SU-DHL-6 (cell line): Measurements from ENCODE around the gene USP10.
A peak's percentile ranks its signal among the peaks of the same experiment; 100 is the strongest.
"Not testable (repeated sequence)": the region's sequence is repeated elsewhere in the genome, so short reads cannot be mapped to it uniquely, and the experiment has no call there.

ENCODE experiments used
- H2AFZ ChIP-seq: fragments of 200-600 bp; sonication (generic); 2 replicates; pipeline ENCODE4 v1.6.1; 2014; ENCODE audit warnings: low read depth, mild to moderate bottlenecking, moderate library complexity, mixed read lengths, antibody characterized with exemption, low read length; ENCODE audit not compliant: severe bottlenecking
- H3F3A ChIP-seq: fragments of 200-600 bp; shearing (Covaris generic); 2 replicates; pipeline ENCODE4 v1.6.0; 2016; ENCODE audit warnings: antibody characterized with exemption, mild to moderate bottlenecking; ENCODE audit not compliant: insufficient read depth
- H3K27ac ChIP-seq: fragments of 200-600 bp; sonication (generic); 2 replicates; pipeline ENCODE4 v1.5.1; 2016; ENCODE audit warnings: low read depth, mild to moderate bottlenecking, low read length, moderate library complexity, mixed read lengths
- H3K27me3 ChIP-seq: fragments of 200-600 bp; sonication (generic), shearing (Covaris generic); 2 replicates; pipeline ENCODE4 v1.6.0; 2014; ENCODE audit warnings: mild to moderate bottlenecking, low read length
- H3K36me3 ChIP-seq: fragments of 200-600 bp; sonication (generic); 2 replicates; pipeline ENCODE4 v1.6.1; 2014; ENCODE audit warnings: mild to moderate bottlenecking, low read length, mixed read lengths
- H3K4me2 ChIP-seq: fragments of 300-600, 200-600 bp; shearing (Covaris generic), sonication (generic); 2 replicates; pipeline ENCODE4 v1.6.0; 2014; ENCODE audit warnings: low read length, low read depth, mild to moderate bottlenecking; ENCODE audit not compliant: poor library complexity, severe bottlenecking
- H3K4me3 ChIP-seq: fragments of 200-600 bp; sonication (generic); 2 replicates; pipeline ENCODE4 v1.5.1; 2014; ENCODE audit warnings: antibody characterized with exemption, low read length, mild to moderate bottlenecking, mixed read lengths; ENCODE audit not compliant: insufficient read depth, poor library complexity, severe bottlenecking
- H3K79me2 ChIP-seq: fragments of 200-600 bp; sonication (generic); 2 replicates; pipeline ENCODE4 v1.6.1; 2014; ENCODE audit warnings: mild to moderate bottlenecking, low read length, moderate library complexity; ENCODE audit not compliant: insufficient read depth
- H3K9ac ChIP-seq: fragments of 200-600 bp; sonication (generic); 2 replicates; pipeline ENCODE4 v1.7.0; 2014; ENCODE audit warnings: mild to moderate bottlenecking, low read length
- H3K9me2 ChIP-seq: fragments of 200-600 bp; sonication (generic); replicated peaks from 2 replicates; pipeline ENCODE4 v1.6.1; 2014; ENCODE audit warnings: low read length; ENCODE audit not compliant: insufficient read depth
- H3K9me3 ChIP-seq: fragments of 200-600 bp; sonication (generic); 2 replicates; pipeline ENCODE4 v1.6.1; 2014; ENCODE audit warnings: low read length, mixed read lengths; ENCODE audit not compliant: insufficient read depth
- H4K20me1 ChIP-seq: fragments of 200-600 bp; sonication (generic); 2 replicates; pipeline ENCODE4 v1.6.1; 2014; ENCODE audit warnings: low read depth, mild to moderate bottlenecking, antibody characterized with exemption, low read length, moderate library complexity, mixed read lengths
- EZH2phosphoT487 ChIP-seq: fragments of 200-600 bp; sonication (generic), shearing (Covaris generic); conservative IDR thresholded peaks from 2 replicates; pipeline ENCODE4 v1.6.1; 2018; ENCODE audit warnings: mild to moderate bottlenecking, antibody characterized with exemption, low read length, moderate library complexity, mixed read lengths
- TF ChIP-seq, protein P1 (sequence below): fragments of 200-600 bp; sonication (generic); IDR thresholded peaks from one replicate; pipeline ENCODE4 v1.5.1; 2017; ENCODE audit warnings: antibody characterized with exemption, mild to moderate bottlenecking, low read length, moderate library complexity; ENCODE audit not compliant: insufficient read depth, poor library complexity, severe bottlenecking

USP10 gene

DNA sequence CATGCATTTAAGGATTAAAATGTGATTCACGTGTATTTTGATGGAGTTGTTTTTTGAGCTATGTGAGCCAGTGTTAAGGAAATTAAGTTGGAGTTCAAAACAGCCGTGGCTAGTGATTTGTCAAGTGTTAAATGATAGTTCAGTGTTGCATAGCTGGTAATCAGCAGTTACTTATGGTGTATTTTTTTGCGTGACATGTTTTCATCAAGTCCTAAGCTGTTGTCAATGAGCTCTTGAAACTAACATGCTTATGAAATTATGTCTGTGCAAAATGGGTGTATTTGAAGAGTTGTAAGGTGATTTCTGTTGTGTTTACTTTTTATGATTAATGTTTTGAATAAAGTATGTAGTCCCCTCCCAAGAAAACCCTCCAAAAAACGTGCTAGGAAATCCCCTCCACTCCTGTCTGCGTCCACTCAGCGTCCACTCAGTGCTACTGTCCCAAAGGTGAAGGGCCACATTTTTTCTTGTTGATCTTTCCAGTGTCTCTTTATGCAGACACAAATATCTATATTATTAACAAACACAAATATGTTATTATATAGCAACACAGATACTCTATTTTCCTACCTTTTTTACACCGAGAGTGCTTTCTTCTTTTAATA lies 30.0 kb downstream of the USP10 start:
- Histone ChIP-seq H3K9me3 (no peaks in the 10 kb centered on the region), H4K20me1 (peaks cover 28% of the 10 kb centered on the region), H3K9ac (peak overlapping the region; percentile 31), H3K36me3 (peaks cover 16% of the 10 kb centered on the region; the same call in 1 of the 2 replicates), H3K4me2 (peak overlapping the region; percentile 95), H3K27ac (peak overlapping the region; percentile 82), H3K79me2 (peaks cover 99% of the 10 kb centered on the region), H3F3A (peaks cover 57% of the 10 kb centered on the region), H2AFZ (no peak overlapping the region), H3K4me3 (peak overlapping the region; percentile 35), H3K27me3 (no peaks in the 10 kb centered on the region), H3K9me2 (no peaks in the 10 kb centered on the region)
- TF ChIP-seq, protein P1, sequence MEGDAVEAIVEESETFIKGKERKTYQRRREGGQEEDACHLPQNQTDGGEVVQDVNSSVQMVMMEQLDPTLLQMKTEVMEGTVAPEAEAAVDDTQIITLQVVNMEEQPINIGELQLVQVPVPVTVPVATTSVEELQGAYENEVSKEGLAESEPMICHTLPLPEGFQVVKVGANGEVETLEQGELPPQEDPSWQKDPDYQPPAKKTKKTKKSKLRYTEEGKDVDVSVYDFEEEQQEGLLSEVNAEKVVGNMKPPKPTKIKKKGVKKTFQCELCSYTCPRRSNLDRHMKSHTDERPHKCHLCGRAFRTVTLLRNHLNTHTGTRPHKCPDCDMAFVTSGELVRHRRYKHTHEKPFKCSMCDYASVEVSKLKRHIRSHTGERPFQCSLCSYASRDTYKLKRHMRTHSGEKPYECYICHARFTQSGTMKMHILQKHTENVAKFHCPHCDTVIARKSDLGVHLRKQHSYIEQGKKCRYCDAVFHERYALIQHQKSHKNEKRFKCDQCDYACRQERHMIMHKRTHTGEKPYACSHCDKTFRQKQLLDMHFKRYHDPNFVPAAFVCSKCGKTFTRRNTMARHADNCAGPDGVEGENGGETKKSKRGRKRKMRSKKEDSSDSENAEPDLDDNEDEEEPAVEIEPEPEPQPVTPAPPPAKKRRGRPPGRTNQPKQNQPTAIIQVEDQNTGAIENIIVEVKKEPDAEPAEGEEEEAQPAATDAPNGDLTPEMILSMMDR, result no peak
- no peak for TF ChIP-seq EZH2phosphoT487

DNA sequence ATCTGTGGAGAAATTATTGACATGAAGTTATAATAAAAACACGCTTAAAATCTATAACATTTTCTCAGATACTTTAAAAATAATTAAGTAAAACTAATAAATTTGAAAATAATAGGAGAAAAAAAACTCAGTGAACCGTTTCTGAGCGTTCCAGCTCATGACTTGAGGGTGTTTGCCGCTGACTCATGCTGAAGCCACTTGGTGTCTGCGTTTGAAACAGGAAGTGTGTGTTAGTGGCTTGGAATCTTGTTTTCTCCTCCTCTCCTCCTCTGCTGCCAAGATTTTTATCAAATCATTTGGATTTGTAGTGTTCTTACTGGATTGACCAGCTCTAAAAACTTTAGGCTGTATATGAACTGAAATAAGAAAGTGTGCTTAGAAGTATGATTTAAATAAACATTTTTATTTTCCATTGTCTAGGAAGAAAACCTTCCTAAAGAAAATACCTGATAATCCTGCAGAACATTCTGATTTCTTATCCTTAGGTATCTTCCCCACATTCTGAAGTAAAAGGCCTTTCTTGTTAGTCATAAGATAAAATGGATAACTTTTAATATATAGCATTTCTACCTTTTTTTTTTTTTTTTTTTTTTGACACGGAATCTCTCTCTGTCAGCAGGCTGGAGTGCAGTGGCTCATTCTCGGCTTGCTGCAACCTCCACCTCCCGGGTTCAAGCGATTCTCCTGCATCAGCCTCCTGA lies 30.8 kb downstream of the USP10 start:
- peaks cover 53% of the 10 kb centered on the region for H3F3A ChIP-seq
- H3K27ac ChIP-seq, result peak overlapping the region; percentile 82
- H3K9me2 ChIP-seq, result no peaks in the 10 kb centered on the region
- H3K79me2 ChIP-seq, result peaks cover 98% of the 10 kb centered on the region
- no peaks in the 10 kb centered on the region for H3K9me3 ChIP-seq
- peak overlapping the region; percentile 31 for H3K9ac ChIP-seq
- H3K4me3 ChIP-seq, result peak overlapping the region; percentile 35
- peak overlapping the region; percentile 95 for H3K4me2 ChIP-seq
- TF ChIP-seq, protein P1, result no peak
- TF ChIP-seq EZH2phosphoT487, result no peak
- no peaks in the 10 kb centered on the region for H3K27me3 ChIP-seq
- H2AFZ ChIP-seq, result no peak overlapping the region
- peaks cover 16% of the 10 kb centered on the region; the same call in 1 of the 2 replicates for H3K36me3 ChIP-seq
- peaks cover 28% of the 10 kb centered on the region for H4K20me1 ChIP-seq

DNA sequence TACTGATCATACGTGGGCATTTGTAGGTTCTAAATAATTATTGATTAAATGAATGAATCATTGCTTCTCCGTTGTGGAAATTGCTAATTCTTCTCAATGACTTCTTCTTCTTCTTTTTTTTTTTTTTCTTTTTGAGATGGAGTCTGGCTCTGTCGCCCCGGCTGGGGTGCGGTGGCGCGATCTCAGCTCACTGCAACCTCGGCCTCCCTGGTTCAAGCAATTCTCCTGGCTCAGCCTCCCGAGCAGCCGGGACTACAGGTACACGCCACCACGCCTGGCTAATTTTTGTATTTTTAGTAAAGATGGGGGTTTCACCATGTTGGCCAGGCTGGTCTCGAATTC lies 32.5 kb downstream of the USP10 start:
- Histone ChIP-seq H3K36me3 (peaks cover 16% of the 10 kb centered on the region; the same call in 1 of the 2 replicates), H3K79me2 (peaks cover 90% of the 10 kb centered on the region), H4K20me1 (peaks cover 19% of the 10 kb centered on the region), H3F3A (peaks cover 49% of the 10 kb centered on the region)
- not testable (repeated sequence) for H3K27me3 ChIP-seq, H3K4me3 ChIP-seq, H3K4me2 ChIP-seq, H3K9me2 ChIP-seq, H2AFZ ChIP-seq, H3K9ac ChIP-seq, H3K9me3 ChIP-seq, H3K27ac ChIP-seq
